Karpas-422 (cell line): ENCODE data around the gene ANKS1B. TPM values are rescaled to one million over a fixed set of nuclear protein-coding genes. Genes with fewer than 3 reads are reported as not detected.

ENCODE experiments used
- DNase-seq: peaks from one replicate; pipeline ENCODE4 v3.0.0-alpha.2; 2015
- H2AFZ ChIP-seq: fragments of 200-600 bp; sonication (generic); 2 replicates; pipeline ENCODE4 v1.6.1; 2014; ENCODE audit warnings: antibody characterized with exemption, low read length, mixed read lengths
- H3K27ac ChIP-seq: fragments of 200-600 bp; sonication (generic); 2 replicates; pipeline ENCODE4 v1.5.1; 2014; ENCODE audit warnings: mild to moderate bottlenecking, low read length, moderate library complexity
- H3K27me3 ChIP-seq: fragments of 200-600 bp; sonication (generic); 2 replicates; pipeline ENCODE4 v1.6.1; 2014; ENCODE audit warnings: low read length, mixed read lengths
- H3K36me3 ChIP-seq: fragments of 200-600 bp; sonication (generic); 2 replicates; pipeline ENCODE4 v1.6.1; 2014; ENCODE audit warnings: low read length, mixed read lengths; ENCODE audit not compliant: insufficient read depth
- H3K4me1 ChIP-seq: fragments of 200-600 bp; sonication (generic); 2 replicates; pipeline ENCODE4 v1.6.1; 2014; ENCODE audit warnings: mild to moderate bottlenecking, low read length, mixed read lengths
- H3K4me2 ChIP-seq: fragments of 200-600 bp; sonication (generic); 2 replicates; pipeline ENCODE4 v1.6.1; 2014; ENCODE audit warnings: low read length, low read depth, mild to moderate bottlenecking; ENCODE audit not compliant: poor library complexity, severe bottlenecking
- H3K4me3 ChIP-seq: fragments of 200-600 bp; sonication (generic); 2 replicates; pipeline ENCODE4 v1.5.1; 2014; ENCODE audit warnings: mild to moderate bottlenecking, antibody characterized with exemption, low read length, mixed read lengths
- H3K79me2 ChIP-seq: fragments of 200-600 bp; sonication (generic); 2 replicates; pipeline ENCODE4 v1.6.1; 2014; ENCODE audit warnings: mild to moderate bottlenecking, low read length, mixed read lengths
- H3K9ac ChIP-seq: fragments of 200-600 bp; sonication (generic); 2 replicates; pipeline ENCODE4 v1.6.0; 2014; ENCODE audit warnings: low read length
- H3K9me2 ChIP-seq: fragments of 200-600 bp; sonication (generic), shearing (Covaris generic); replicated peaks from 2 replicates; pipeline ENCODE4 v1.6.0; 2014; ENCODE audit warnings: mild to moderate bottlenecking, low read length, moderate library complexity; ENCODE audit not compliant: insufficient read depth
- H3K9me3 ChIP-seq: fragments of 300-700, 200-600 bp; sonication (generic); 2 replicates; pipeline ENCODE4 v1.6.1; 2014; ENCODE audit warnings: low read length, mixed read lengths
- H4K20me1 ChIP-seq: fragments of 200-600 bp; sonication (generic); 2 replicates; pipeline ENCODE4 v1.6.1; 2014; ENCODE audit warnings: mild to moderate bottlenecking, antibody characterized with exemption, low read length, low read depth; ENCODE audit not compliant: insufficient read depth
- total RNA-seq: library from RNA; depleted of rRNA; stranded (reverse); fragments of >200 nt; shearing (Covaris generic); gene quantifications from 2 replicates; pipeline ENCODE4 v1.2.3, GENCODE V29; 2014; ENCODE audit warnings: low replicate concordance

Gene ANKS1B
- total RNA-seq, 1 experiment from 2014 or later, result 23.4 TPM

- Histone ChIP-seq H3K4me2 (no peak overlapping the region), H3K4me3 (no peak overlapping the region), H3K27me3 (no peaks in the 10 kb centered on the region), H3K79me2 (no peaks in the 10 kb centered on the region), H3K9me3 (peaks cover 5% of the 10 kb centered on the region), H2AFZ (0 out of 2 replicates have a peak overlapping the region, but pooled peaks have one; percentile 4), H4K20me1 (no peaks in the 10 kb centered on the region), H3K27ac (no peak overlapping the region), H3K9me2 (no peaks in the 10 kb centered on the region), H3K36me3 (peaks cover 1% of the 10 kb centered on the region; the same call in 1 of the 2 replicates), H3K9ac (no peak overlapping the region), H3K4me1 (peaks cover 16% of the 10 kb centered on the region)
- no peak for DNase-seq
Observed at GRCh38 chr12:99444859-99445316, 539.8 kb downstream of the ANKS1B start.

DNA sequence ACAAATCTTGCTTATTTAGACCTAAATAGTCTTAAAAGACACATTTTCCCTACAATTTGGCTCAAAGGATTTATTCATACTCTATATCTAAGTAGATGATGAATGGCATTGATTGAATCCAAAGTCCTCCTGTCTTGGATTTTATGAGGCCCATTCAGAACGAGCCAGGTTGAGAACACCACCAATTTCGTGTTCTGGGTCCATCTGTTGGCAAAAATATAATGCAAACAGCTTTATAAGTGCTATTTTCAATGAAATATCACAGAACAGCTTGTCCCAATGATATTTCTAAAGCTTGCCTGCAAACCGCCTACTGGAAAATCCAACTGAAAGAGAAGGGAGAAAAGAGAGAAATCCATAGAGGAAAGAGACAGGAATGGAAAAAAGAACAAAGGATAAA is 542.0 kb downstream of the ANKS1B start:
- Histone ChIP-seq H3K27me3 (no peaks in the 10 kb centered on the region), H3K9me2 (no peaks in the 10 kb centered on the region), H3K9ac (no peak overlapping the region), H3K36me3 (peaks cover 12% of the 10 kb centered on the region), H3K4me3 (no peak overlapping the region), H4K20me1 (no peaks in the 10 kb centered on the region), H3K79me2 (no peaks in the 10 kb centered on the region), H3K27ac (no peak overlapping the region), H3K4me1 (peaks cover 18% of the 10 kb centered on the region), H3K9me3 (peaks cover 5% of the 10 kb centered on the region; the same call in 1 of the 2 replicates), H2AFZ (no peak overlapping the region), H3K4me2 (no peak overlapping the region)
- DNase-seq, result no peak

DNA sequence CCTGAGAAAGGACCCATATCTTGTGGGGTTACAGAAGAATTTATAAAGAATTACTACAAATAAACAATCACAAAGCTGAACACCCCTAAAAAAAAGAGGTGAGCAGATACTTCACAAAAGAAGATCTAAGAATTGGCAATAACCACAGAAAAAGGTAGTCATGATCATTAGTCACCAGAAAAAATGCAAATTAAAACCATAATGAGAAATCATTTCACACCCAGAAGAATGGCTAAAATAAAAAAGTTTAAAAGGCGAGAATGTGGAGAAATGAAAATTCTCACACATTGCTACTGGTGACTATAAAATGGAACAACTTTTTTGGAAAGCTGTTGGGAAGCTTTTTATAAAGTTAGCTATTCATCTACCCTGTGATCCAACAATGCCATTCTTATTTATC is 545.3 kb downstream of the ANKS1B start:
- no peak for DNase-seq
- Histone ChIP-seq H3K36me3 (peaks cover 12% of the 10 kb centered on the region), H4K20me1 (no peaks in the 10 kb centered on the region), H3K27ac (no peak overlapping the region), H2AFZ (no peak overlapping the region), H3K79me2 (no peaks in the 10 kb centered on the region), H3K4me2 (no peak overlapping the region), H3K9ac (no peak overlapping the region), H3K9me2 (no peaks in the 10 kb centered on the region), H3K27me3 (no peaks in the 10 kb centered on the region), H3K4me1 (peaks cover 36% of the 10 kb centered on the region), H3K9me3 (0 out of 2 replicates have a peak, but pooled peaks cover 5% of the 10 kb centered on the region), H3K4me3 (no peak overlapping the region)

DNA sequence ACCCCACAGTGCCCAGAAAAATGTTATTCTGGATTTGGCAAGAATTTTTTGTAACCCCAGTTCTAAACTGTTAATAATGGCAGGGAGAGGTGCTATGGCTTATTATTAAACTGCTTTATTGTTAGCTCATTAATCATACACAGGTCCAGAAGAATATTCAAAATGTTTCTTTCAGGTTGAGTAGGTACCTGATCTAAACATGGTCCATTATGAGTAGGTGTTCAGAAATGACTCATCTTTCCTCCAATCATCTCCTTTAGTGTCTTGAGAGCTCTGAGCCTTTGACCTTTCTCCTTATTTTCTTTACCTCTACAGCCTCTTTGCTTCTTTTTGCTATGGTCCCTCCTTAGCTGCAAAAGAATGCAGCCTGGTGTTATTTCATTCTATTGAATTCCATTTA is 548.2 kb downstream of the ANKS1B start:
- Histone ChIP-seq H3K27me3 (no peaks in the 10 kb centered on the region), H4K20me1 (no peaks in the 10 kb centered on the region), H2AFZ (no peak overlapping the region), H3K27ac (no peak overlapping the region), H3K9me3 (0 out of 2 replicates have a peak, but pooled peaks cover 5% of the 10 kb centered on the region), H3K4me2 (peak overlapping the region; percentile 5), H3K9ac (no peak overlapping the region), H3K4me1 (peaks cover 29% of the 10 kb centered on the region), H3K9me2 (no peaks in the 10 kb centered on the region), H3K4me3 (no peak overlapping the region), H3K79me2 (no peaks in the 10 kb centered on the region), H3K36me3 (peaks cover 12% of the 10 kb centered on the region)
- no peak for DNase-seq

DNA sequence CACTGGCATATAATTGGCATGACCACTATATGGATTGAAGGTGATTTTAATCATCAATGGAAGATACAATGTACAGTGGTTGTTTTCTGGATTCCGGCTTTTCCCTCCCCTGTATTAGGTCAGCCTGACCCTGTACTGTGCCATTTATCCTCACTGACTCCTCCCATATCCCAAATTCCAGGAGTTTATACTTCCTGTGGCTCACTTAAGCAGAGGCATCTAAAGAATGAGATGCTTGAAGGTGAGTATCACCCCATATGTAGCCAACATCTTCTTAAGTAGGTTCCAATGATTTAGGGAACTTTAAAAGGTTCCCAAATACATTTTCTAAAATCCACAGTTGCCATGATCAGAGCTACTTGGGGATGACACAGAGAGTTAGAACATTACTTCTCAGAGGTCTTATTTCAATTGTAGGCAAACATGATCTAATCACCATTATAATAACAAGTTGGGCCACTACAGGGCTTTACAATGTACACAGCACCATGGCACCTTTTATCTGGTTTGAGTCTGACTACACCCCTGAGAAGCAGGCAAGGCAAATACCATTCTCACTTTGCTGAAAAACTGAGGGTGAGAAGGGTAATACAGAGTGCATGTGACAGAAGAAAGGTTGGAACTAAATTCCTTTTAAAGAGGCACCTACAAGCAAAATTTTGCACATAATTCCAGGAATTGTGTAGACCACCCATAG is 549.5 kb downstream of the ANKS1B start:
- H3K9me2 ChIP-seq, result no peaks in the 10 kb centered on the region

DNA sequence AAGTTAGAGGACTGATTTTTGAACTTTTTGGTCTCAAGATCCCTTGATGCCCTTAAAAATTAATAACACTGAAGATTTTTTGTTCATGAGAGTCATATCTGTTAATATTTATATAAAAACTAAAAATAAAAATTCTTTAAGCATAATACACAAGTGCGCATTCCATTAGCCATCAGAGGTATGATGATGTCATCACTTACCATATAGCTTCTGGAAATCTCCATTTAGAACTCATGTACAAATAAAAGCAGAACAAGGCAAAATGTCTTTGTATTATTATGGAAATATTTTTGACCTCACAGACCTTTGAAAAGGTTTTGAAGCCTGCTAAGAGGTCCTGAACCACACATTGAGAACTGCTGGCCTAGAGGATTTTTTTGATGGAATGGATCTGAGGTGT is 551.6 kb downstream of the ANKS1B start:
- no peak overlapping the region for H3K27ac ChIP-seq
- no peak overlapping the region for H3K4me2 ChIP-seq
- no peaks in the 10 kb centered on the region for H3K79me2 ChIP-seq
- peaks cover 35% of the 10 kb centered on the region for H3K4me1 ChIP-seq
- no peaks in the 10 kb centered on the region for H3K9me3 ChIP-seq
- no peaks in the 10 kb centered on the region for H3K27me3 ChIP-seq
- H3K9ac ChIP-seq, result no peak overlapping the region
- no peaks in the 10 kb centered on the region for H3K9me2 ChIP-seq
- no peaks in the 10 kb centered on the region; the same call in 1 of the 2 replicates for H3K36me3 ChIP-seq
- H2AFZ ChIP-seq, result no peak overlapping the region
- no peak for DNase-seq
- no peak overlapping the region for H3K4me3 ChIP-seq
- H4K20me1 ChIP-seq, result no peaks in the 10 kb centered on the region

More for the DNA sequence above, 549.5 kb downstream of the ANKS1B start:
- Histone ChIP-seq H2AFZ (no peak overlapping the region), H3K36me3 (peaks cover 12% of the 10 kb centered on the region), H3K9ac (no peak overlapping the region), H3K79me2 (no peaks in the 10 kb centered on the region), H3K4me1 (peaks cover 35% of the 10 kb centered on the region), H3K27me3 (no peaks in the 10 kb centered on the region), H3K4me3 (no peak overlapping the region), H3K4me2 (no peak overlapping the region), H4K20me1 (no peaks in the 10 kb centered on the region), H3K27ac (no peak overlapping the region), H3K9me3 (0 out of 2 replicates have a peak, but pooled peaks cover 5% of the 10 kb centered on the region)
- DNase-seq, result no peak

GRCh38 chr12:99431203-99431602 is 553.5 kb downstream of the ANKS1B start:
- Histone ChIP-seq H3K36me3 (no peaks in the 10 kb centered on the region; the same call in 1 of the 2 replicates), H3K4me3 (no peak overlapping the region), H3K27me3 (no peaks in the 10 kb centered on the region), H3K9me3 (no peaks in the 10 kb centered on the region), H2AFZ (no peak overlapping the region), H3K9me2 (no peaks in the 10 kb centered on the region), H3K4me1 (peaks cover 41% of the 10 kb centered on the region), H4K20me1 (no peaks in the 10 kb centered on the region), H3K79me2 (no peaks in the 10 kb centered on the region), H3K27ac (no peak overlapping the region), H3K4me2 (no peak overlapping the region), H3K9ac (no peak overlapping the region)
- DNase-seq, result no peak

DNA sequence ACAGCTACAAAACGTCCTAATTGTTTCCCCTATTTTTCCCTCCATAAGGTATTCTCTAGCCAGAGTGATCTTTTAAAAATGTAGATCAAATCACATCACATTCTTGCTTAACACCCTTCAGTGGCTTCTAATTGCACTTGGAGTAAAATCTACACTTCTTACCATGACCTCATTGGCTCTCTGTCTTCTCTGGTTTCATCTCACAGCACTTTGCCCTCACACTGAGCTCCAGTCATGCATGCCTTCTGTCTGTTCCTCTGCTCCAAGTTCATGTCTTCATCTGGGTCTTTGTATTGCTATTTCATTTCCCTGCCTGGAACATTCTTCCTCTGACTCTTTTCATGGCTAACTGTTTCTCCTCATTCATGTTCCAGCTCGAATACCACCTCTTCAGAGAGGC is 557.6 kb downstream of the ANKS1B start:
- H3K4me3 ChIP-seq, result no peak overlapping the region
- H4K20me1 ChIP-seq, result no peaks in the 10 kb centered on the region
- H3K79me2 ChIP-seq, result no peaks in the 10 kb centered on the region
- H3K36me3 ChIP-seq, result no peaks in the 10 kb centered on the region; the same call in 1 of the 2 replicates
- H3K27me3 ChIP-seq, result no peaks in the 10 kb centered on the region
- H2AFZ ChIP-seq, result 0 out of 2 replicates have a peak overlapping the region, but pooled peaks have one; percentile 13
- H3K27ac ChIP-seq, result peak overlapping the region; percentile 83
- no peaks in the 10 kb centered on the region for H3K9me2 ChIP-seq
- peaks cover 74% of the 10 kb centered on the region for H3K4me1 ChIP-seq
- peak overlapping the region; percentile 43 for H3K9ac ChIP-seq
- DNase-seq, result peak; percentile 84
- H3K4me2 ChIP-seq, result peak overlapping the region; percentile 48
- no peaks in the 10 kb centered on the region for H3K9me3 ChIP-seq
